Activated CD4-positive, alpha-beta T cell treated with anti-CD3 and anti-CD28 coated beads, Interleukin-2, amount 50 U/mL, for 16 hours (primary cell): Measurements from ENCODE around the gene FABP6.
"Not testable (repeated sequence)": the region's sequence is repeated elsewhere in the genome, so short reads cannot be mapped to it uniquely, and the experiment has no call there.

Experiments
- DNase-seq: peaks from one replicate; pipeline ENCODE4 v3.0.0-alpha.2; 2020

FABP6 gene, protein sequence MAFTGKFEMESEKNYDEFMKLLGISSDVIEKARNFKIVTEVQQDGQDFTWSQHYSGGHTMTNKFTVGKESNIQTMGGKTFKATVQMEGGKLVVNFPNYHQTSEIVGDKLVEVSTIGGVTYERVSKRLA

DNA sequence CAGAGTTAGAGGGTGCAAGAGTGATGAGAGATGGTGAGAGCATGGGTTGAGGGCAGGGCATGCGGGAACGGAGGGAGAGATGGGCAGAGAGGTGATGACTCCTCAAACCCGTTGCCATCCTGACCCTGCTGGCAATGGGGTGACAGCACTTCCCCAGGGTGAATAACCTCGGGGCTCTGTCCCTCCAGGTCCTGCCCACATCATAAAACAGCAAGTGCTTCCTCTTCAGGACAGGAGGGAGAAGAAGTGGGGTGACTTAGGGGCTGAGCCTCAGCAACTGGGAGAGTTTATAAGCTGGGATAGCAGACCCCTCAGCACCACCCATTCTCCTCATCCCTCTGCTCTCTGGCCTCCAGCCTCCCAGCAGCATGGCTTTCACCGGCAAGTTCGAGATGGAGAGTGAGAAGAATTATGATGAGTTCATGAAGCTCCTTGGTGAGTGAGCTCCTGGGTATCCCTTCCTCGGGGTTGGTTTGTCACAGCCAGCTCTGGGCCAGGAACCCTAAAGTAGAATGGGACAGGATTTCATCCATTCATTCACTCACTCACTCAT is at the start of gene FABP6:
Gene FABP6, plus strand, starts transcription at position 317 of the 553 bp plus-strand sequence. Its CDS starts 52 bp downstream, at position 369.
- DNase-seq, result no peak

DNA sequence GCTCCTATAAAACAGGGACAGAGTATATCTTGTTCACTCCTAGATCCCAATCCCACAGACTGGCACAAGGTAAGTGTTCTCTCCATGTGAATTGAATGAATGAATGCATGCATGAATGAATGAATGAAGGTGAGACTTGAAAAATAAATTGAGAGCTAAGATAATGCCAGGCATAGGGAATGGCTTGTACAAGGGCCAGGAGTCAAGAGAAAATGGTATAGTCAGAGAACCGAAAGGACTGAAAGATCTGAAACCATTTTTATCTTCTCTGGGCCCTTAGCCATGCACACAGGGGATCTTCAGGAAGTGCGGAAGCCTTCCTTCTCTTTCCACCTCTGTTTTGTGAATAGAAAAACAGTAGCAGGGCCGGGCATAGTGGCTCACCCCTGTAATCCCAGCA is 48.4 kb upstream of the FABP6 start:
- DNase-seq, result no peak

DNA sequence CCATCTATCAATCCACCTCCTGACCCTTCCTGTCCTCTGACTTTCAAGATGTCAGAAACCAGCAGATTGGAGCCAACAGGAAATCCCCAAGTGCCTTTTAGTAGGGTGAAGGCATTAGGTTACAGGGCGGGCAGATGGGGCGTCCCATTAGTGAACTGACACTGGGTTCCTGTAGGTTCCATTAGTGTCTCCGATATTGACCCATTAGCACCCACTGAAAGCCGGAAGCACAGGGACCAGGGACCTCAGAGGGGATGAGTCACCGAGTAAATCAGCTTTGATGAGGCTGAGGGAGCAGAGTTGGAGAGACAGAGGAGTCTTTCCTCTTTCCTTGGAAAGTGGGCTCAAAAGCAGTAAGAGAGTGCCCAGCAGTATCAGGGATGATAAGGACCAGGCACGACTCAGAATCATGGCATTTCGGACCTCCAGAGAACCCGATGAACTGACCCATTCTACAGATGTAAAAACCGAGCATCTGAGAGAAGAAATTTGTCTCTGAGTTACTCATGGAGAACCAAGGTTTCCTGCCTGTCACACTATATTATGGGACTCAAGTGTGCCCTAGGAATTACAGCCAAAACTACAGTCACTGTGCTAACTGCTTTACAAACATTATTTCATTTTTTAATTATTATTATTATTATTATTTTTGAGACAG is 47.2 kb upstream of the FABP6 start:
- DNase-seq, result no peak

DNA sequence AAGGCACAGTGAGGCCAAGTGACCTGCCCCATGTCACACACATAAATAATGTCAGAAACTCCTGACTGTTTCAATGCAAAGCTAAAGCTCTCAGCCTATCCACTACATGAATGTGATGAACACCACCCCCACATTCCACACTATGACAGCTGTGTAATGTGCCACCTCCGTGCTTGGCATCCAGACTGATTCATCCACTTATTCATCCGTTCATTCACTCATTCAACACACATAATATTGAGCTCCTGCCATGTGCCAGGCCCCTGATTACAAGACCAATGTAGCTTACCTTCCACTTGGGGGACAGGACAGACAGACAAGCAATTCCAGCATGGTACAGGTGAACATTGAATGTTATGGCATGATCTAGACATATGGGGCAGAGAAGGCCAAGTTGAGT is 46.2 kb upstream of the FABP6 start:
- DNase-seq, result no peak

DNA sequence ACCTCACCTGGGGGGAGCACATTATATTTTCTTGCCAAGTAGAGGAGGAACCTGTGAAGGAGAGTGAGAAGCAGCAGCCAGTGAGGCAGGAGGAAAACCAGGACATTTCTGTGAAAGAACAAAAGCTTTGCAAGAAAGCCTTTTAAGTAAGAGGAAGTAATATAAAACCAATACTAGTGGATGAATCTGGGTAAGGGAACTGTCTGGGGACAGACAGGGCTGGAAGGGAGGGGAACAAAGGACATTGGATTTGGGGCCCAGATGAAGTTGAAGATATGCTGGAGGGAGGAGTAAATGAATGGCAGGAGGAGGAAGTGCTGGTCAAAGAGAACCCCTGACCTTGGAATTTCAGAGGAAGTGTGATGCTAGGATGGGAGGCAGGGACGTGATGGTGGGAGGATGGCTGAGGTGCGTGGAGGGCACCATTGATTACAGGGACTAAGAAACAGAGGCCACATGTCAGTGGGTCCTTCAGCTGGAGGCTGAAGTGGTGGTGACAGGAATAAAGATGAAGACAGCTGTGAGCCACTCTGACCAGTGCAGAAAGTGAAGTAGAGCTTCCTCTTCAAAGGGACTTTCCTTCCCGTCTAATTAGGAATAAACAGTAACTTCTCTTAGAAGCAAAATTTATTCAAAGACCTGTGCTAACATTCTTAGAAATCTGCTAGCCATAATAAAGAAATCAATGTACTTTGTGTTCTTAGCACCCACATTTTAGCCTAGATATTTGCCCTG is 43.5 kb upstream of the FABP6 start:
- DNase-seq, result no peak

DNA sequence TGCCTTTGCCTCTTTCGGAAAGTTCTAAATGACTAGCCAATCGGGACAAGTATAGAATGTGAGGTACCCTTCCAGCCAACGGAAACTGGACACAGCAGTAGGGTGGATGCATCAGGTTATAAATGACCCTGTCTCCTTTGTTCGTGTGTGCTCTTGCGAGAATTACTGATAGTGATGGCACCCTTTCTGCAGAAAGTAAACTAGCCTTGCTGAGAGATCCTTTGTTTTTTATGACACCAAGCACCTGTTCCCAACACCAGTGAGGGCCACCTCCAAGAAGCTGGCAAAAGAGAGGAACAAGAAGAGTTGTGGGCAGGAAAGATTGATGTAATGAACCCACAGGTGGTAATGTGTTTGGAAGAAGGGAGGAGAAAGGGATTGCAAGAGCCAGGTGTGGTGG is 42.8 kb upstream of the FABP6 start:
- no peak for DNase-seq

DNA sequence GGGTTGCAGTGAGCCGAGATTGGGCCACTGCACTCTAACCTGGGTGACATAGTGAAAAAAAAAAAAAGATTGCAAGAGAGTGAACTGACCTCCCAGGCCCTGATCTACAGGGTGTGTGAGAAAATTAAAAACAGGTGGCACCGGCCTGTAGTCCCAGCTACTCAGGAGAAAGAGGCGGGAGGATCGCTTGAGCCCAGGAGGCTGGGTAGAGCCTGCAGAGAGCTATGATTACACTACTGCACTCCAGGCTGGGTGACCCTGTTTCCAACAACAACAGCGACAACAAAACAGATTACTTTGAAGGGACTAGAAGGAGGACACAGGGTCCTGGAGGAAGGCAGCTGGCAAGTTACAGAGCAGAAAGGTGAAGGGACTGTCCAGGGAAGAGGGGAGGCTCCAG is 42.2 kb upstream of the FABP6 start:
- no peak for DNase-seq

DNA sequence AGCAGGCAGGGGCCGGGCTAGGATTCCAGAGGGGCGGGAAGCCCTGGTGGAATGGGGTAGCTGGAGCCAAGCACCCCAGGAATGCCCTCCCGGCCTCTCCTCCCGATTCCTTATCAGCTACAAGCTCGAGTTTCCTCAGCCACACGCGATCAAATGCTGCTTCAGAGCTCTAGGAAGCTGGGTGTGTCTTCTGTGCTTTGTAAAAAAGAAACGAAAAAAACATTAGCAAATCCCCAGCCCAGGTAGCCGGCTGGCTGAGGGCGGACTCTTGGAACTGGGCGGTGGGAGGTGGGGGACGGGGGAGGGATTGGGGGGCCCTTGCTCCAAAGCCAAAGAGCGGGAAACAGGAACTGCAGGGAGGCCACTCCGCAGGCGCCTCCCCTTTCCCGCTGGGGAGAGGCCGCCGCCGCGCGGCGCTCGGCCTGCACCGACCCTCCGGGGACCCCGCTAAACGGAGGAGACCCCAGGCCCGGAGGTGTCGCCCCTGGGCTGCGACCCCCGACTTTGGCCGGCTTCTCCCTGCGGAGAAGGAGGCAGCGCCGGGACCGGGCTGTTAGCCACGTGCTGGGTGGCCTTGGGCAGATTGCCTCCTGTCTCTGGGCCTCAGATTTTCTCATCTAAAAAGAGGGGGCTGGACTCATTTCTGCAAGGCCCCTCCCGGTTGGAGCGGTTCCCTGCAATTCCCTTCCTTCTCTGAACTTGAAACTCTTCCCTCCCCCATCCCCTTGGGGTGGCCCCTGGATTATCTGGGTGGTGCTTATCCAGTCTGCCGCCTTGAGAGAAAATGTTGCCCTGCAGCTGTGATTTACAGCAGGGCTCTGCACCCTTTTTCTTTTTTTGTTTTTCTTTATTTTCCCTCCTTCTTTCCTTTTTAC is 40.9 kb upstream of the FABP6 start:
- DNase-seq, result no peak

DNA sequence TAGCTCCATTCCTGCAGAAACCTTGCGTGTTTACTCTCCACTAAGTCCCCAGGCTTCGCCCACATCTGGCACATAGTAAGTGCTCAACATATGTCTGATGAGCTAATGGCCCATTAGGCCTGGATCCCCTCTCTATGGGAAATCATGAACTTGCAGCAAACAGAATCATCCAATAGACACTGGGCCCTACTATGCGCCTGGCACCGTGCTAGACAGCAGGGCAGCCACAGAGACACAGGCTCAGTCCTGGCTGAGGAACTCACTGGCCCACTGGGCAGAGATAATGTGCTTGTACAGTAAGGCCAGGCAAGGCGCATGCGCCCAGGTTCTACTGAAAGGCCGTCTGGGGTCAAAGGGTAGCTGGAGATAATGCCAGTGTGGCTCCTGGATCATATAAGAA is 36.9 kb upstream of the FABP6 start:
- no peak for DNase-seq

DNA sequence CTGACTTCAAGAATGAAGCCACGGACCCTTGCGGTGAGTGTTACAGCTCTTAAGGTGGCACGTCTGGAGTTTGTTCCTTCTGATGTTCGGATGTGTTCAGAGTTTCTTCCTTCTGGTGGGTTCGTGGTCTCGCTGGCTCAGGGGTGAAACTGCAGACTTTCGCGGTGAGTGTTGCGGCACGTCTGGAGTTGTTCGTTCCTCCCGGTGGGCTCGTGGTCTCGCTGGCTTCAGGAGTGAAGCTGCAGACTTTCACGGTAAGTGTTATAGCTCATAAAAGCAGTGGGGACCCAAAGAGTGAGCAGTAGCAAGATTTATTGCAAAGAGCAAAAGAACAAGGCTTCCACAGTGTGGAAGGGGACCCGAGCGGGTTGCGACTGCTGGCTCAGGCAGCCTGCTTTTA is 36.2 kb upstream of the FABP6 start:
- DNase-seq, result not testable (repeated sequence)

DNA sequence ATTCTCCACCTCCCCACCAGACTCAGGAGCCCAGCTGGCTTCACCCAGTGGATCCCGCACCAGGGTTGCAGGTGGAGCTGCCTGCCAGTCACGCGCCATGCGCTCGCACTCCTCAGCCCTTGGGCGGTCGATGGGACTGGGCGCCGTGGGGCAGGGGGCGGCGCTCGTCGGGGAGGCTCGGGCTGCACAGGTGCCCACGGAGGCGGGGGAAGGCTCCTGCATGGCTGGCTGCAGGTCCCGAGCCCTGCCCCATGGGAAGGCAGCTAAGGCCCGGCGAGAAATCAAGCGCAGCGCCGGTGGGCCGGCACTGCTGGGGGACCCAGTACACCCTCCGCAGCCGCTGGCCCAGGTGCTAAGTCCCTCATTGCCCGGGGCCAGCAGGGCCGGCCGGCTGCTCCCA is 35.5 kb upstream of the FABP6 start:
- not testable (repeated sequence) for DNase-seq

DNA sequence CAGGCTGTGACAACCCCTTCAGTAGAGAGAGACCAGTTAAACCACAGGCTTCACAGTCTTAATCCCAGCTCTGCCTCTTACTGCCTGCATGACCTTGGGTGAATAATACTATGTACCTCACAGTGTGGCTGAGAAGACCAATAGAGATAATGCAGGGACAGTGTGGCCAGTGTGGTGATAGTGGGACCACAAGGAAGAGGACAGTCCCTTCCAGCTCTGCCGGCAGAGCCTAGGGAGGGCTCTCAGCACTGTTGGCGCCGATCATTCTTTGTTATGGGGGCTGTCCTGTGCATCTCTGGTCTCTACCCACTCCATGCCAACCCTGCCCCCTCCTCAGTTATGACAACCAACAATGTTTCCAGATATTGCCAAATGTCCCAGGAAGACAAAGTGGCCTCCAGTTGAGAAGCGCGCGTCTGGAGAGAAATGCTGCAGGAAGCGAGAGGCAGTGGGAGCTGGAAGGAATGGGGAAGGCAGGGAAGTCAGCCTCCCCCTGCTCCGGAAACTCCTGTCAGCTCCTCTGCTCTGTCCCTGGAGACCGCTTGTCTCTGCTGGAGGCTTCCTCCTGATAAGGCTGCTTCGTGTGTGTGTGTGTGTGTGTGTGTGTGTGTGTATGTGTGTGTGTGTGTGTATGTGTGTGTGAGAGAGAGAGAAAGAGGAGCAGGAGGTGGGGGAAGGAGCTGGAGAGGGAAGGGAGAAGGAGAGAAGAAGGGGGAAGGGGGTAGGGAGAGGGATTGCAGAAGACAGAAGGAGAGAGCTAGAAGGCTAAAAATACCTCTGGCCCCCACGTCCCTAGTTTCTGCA is 31.8 kb upstream of the FABP6 start:
- DNase-seq, result no peak

DNA sequence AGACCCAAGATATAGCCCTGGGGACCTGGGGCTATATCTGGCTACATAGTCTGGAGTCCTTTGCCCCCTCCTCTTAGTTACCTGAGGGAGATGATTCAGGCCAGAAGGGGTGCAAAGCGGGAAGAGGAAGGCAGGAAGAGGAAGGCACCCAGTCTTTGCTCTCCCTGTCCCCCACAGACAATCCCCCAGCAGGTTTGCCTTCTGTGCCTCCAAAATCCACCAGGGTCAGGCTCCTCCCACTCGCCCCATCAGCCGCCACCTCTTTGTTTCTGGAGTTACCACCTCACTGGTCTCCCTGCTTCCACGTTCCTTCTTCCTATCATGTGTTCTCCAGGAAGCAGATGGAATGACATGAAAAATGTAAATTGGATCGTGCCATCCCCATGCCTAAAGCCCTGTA is 31.2 kb upstream of the FABP6 start:
- no peak for DNase-seq

DNA sequence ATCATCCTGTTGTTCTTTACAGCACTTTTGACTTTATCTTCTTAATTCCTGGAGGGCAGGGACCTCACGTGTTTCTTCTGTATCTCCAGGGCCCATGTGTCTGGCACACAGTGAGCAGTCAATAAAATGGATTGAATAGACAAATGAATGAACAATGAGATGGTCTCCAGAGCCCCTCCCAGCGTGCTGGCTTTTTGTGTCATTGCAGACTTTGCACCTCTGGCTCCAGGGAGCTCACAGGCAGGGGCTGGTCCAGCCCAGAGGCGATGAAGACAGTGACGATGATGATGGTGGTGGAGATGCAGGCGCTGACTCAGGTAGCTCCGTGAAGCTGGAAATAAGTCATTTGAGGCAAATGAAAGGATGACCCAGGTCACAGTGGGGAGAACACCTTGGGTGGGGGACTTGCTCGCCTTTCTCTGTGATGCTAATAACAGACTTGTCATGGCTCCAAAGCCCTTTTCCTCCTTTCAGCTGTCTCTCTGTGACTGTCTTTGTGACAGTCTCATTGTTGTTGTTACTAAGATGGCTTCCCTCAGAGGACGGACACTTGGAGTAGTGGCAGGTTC is 30.4 kb upstream of the FABP6 start:
- DNase-seq, result no peak

DNA sequence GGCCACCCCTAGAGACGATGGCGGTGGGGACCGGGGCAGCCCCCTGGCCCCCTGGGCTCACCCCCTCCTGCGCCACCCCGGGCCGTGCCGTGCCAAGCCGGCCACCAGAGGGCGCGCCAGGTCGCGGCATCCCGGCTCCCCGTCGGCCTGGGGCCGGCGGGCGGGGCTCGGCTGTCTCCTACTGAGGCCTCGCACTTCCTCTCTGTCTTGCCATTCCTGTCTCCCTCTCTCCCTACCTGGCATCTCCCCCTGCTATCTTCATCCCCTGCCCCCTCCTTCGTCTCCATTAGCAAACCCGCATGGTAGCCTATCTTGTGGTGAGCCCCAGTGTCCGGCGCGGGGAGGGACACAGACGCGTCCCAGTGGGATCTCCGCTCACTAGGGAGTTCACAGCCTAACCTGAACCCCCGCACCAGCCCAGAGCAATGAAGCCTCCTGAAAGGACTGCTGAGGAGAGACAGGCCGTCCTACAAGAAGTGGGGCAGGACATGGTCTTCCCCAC is 29.8 kb upstream of the FABP6 start:
- peak; percentile 66 for DNase-seq

DNA sequence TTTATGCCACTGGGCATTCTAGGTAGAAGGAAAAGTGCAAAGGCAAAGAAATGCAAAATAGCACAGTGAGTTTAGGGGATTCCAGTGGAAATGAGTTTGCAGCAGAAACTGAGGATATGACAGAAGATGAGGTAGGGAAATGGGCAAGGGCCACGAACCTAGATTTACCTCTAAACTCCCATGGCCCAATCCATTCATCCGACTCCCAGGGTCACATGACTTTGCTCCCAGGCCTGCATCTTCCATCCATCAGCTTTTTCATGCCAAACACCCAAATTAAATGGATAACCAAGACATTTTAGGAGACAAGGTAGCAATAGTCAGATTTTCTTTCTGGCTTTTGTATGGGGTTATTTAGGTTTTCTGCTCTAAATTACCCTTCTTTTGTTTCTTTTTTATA is 22.2 kb upstream of the FABP6 start:
- DNase-seq, result no peak

DNA sequence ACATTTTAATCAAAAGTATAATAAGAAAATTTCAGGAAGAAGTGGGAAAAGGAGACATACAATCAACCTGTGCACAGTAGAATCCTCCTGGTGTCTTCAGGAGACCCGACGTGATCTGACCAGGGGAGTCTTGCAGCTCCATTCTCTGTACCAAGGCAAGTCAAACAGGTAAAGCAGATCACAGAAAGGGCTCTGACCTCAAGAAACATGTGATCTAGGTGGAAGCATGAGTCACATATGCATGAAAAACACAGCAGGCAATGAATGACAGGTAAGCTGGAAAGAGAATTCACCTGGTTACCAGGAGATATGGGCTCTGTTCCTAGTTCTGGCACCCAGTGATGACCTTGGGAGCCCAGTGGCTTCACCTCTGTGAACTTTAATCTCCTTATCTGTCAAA is 19.4 kb upstream of the FABP6 start:
- no peak for DNase-seq

DNA sequence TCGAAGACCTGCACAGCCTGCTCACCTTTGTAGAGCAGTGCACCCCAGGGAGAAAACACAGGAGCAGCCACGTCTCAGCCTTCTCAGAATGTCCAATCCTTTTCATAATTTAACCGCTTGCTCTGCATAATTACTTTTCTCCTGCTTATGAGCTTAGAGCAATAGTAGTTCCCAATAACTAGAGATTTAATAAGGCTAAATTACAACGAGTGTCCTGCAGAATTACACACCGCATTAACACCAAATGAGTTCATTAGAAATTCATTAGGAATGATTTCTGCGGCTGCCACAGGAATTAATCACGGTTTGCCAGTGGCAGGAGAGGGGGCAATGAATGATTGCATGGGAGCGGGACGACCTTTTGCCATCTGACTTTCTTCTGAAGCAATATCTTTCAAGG is 18.7 kb upstream of the FABP6 start:
- no peak for DNase-seq

DNA sequence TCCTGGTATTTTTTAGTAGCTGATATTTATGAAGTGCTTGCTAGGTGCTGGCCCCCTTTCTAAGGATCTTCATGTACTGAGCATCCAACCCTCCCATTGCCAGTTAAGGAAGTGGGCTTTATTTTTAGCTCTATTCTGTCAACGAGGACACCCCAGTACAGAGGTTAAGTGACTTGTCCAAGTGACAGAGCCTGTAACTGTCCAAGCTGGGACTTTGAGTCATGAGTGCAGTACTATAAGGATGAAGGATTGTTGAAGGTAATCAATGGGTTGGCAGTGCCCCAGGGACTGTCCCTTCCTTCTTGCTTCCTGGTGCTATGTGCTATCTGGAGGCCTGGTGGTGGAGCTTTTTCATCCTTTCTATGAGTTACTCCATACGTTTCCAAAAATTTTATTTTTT is 18.0 kb upstream of the FABP6 start:
- no peak for DNase-seq

DNA sequence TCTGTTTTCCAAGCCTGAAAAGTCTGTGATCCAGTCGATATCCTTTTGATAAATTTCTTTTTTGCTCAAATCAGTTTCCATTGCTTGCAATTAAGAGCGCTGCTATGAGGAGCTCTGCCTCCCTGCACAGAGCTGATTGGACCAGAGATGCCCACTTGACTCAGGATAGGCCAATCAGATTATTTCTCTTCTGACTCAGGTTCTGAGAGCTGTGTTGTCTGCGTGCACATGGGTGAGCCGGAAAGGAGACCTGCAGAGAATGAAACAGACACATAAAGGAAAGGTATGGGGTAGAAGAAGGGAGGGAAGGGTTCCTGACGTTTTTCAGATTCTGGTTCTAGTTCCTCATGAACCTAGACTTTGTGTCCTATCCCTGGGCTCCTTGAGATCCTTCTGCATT is 15.8 kb upstream of the FABP6 start:
- DNase-seq, result no peak

DNA sequence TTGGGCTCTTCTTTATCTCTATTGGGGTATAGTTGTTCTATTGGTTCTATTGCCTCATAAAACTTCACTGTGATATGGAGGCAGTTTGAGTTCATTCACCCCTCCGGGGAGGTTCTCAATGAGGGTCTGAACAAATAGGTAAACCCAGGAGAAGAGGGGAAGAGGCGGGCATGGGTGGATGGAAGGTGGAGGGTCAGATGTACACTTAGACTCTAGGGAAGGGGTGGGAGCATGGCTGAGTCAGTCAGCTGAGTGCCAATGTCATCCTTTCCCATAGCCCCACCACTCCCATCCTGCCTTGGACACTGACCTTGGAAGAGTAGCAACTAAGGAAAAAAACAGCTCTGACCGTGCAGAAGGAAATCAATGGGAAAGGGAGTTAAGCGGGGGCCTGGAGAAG is 9.9 kb upstream of the FABP6 start:
- no peak for DNase-seq

DNA sequence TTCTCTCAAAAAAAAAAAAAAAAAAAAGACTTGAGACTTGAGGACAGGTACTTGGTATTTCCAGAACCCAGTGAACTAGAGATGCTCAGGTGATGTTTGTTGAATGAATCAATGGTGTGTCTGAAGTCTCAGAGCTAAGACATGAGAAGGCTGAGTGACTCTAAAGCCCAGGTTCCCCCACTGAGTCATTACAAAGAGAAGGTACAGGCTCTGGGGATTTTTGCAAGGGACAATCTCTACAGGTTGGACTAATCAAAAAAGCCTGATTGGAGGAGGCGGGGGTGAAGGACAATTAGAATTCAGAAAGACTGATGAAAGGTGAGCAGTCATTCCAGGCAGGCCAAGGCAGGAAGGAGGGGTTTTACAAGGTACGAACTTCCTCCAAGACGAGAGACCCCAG is 8.2 kb upstream of the FABP6 start:
- DNase-seq, result no peak
